GM12878 (cell line): ENCODE measurements around the gene SLC23A2. TPM values are rescaled to one million over a fixed set of nuclear protein-coding genes. Genes with fewer than 3 reads are reported as not detected.

ENCODE experiments used
- ATAC-seq: fragments of 200-7000 bp; cut with Tn5 transposase; 3 replicates; pipeline ENCODE4 v1.9.1; 2020; ENCODE audit warnings: mild to moderate bottlenecking, moderate library complexity
- BruUV-seq: library from RNA; stranded (reverse); fragments of 400-500 nt; replicated peaks from 2 replicates; lab custom pipeline; 2021; lab: Mats Ljungman, UMichigan
- CTCF ChIA-PET: fragments of 300-600 bp; sonication (Branson Sonifier 250); formaldehyde crosslinking; extraction: SDS; loops from one replicate; lab custom pipeline; 2021; ENCODE audit warnings: inconsistent platforms; lab: Yijun Ruan, JAX
- POLR2A ChIA-PET: fragments of 350-600 bp; formaldehyde crosslinking; extraction: SDS; loops from one replicate; lab custom pipeline; 2021; ENCODE audit warnings: inconsistent platforms; lab: Charles Lee
- RAD21 ChIA-PET: fragments of 300-600 bp; sonication (Branson Sonifier 250); formaldehyde crosslinking; loops from one replicate; lab custom pipeline; 2023; ENCODE audit warnings: antibody characterized with exemption; ENCODE audit not compliant: unreplicated experiment; lab: Charles Lee
- SMC1A ChIA-PET: fragments of 300-600 bp; sonication (Branson Sonifier 250); formaldehyde crosslinking; loops from one replicate; lab custom pipeline; 2023; ENCODE audit not compliant: unreplicated experiment, uncharacterized antibody; lab: Charles Lee
- DNase-seq: peaks from one replicate; pipeline ENCODE4 v3.0.0-alpha.2; 2011; ENCODE audit warnings: low read depth, low spot score
- FAIRE-seq: peaks from 3 replicates; lab custom pipeline; 2011; peaks lifted over from hg19 to GRCh38; lab: Jason Lieb, UNC
- H2AFZ ChIP-seq: 2 replicates; pipeline ENCODE4 v1.6.0; 2011; ENCODE audit warnings: low read depth, low read length, control low read depth; ENCODE audit not compliant: control insufficient read depth
- H3K27ac ChIP-seq: 2 replicates; pipeline ENCODE4 v1.5.1; 2011; ENCODE audit warnings: control low read depth; ENCODE audit not compliant: control insufficient read depth, insufficient read depth
- H3K27me3 ChIP-seq, 2 experiments: replicated peaks in 1 of 2; 2 replicates each; pipeline versions ENCODE4 v1.6.0 to v1.6.1; 2011; ENCODE audit warnings: low read length in 1 of 2; ENCODE audit not compliant: control insufficient read depth in 2 of 2, insufficient read depth in 2 of 2
- H3K36me3 ChIP-seq, 2 experiments: 2 replicates each; pipeline ENCODE4 v1.5.1; 2011; ENCODE audit warnings: low read length in 1 of 2; ENCODE audit not compliant: control insufficient read depth in 2 of 2, insufficient read depth in 2 of 2
- H3K4me1 ChIP-seq: 2 replicates; pipeline ENCODE4 v1.6.1; 2011; ENCODE audit warnings: mild to moderate bottlenecking, low read length, moderate library complexity, mixed read lengths; ENCODE audit not compliant: control insufficient read depth, insufficient read depth
- H3K4me2 ChIP-seq: 2 replicates; pipeline ENCODE4 v1.6.0; 2011; ENCODE audit warnings: control low read depth; ENCODE audit not compliant: control insufficient read depth, insufficient read depth
- H3K4me3 ChIP-seq: fragments of 200-600 bp; sonication (generic); 2 replicates; pipeline ENCODE4 v1.5.1; 2016
- H3K79me2 ChIP-seq: 2 replicates; pipeline ENCODE4 v1.6.0; 2011; ENCODE audit warnings: low read length; ENCODE audit not compliant: control insufficient read depth, insufficient read depth
- H3K9ac ChIP-seq: 2 replicates; pipeline ENCODE4 v1.8.0; 2011; ENCODE audit warnings: low read length, control low read depth, mixed read lengths; ENCODE audit not compliant: control insufficient read depth, insufficient read depth
- H3K9me3 ChIP-seq: replicated peaks from 3 replicates; pipeline ENCODE4 v1.5.1; 2011; ENCODE audit warnings: mild to moderate bottlenecking, low read length; ENCODE audit not compliant: control insufficient read depth, insufficient read depth
- H4K20me1 ChIP-seq: 2 replicates; pipeline ENCODE4 v1.6.0; 2011; ENCODE audit not compliant: control insufficient read depth, insufficient read depth
- E4F1 ChIP-seq: fragments of 450-650 bp; IDR thresholded peaks from 2 replicates; pipeline ENCODE4 v1.6.1; 2018; ENCODE audit warnings: borderline replicate concordance, mild to moderate bottlenecking; ENCODE audit not compliant: partially characterized antibody
- POLR2A ChIP-seq: IDR thresholded peaks from 2 replicates; pipeline ENCODE4 v1.6.1; 2011; ENCODE audit warnings: low read depth, mild to moderate bottlenecking, low read length
- USF1 ChIP-seq: IDR thresholded peaks from 2 replicates; pipeline ENCODE4 v1.6.1; 2011; ENCODE audit warnings: borderline replicate concordance, low read depth, mild to moderate bottlenecking, moderate library complexity, mixed read lengths, low read length; ENCODE audit not compliant: insufficient read depth; ENCODE audit errors: extremely low read length
- ZBED1 ChIP-seq: IDR thresholded peaks from 2 replicates; pipeline ENCODE4 v1.6.1; 2016; ENCODE audit warnings: borderline replicate concordance
- ZNF207 ChIP-seq: fragments of 450-650 bp; IDR thresholded peaks from 2 replicates; pipeline ENCODE4 v1.6.1; 2014; ENCODE audit warnings: antibody characterized with exemption, mild to moderate bottlenecking, borderline replicate concordance
- ZNF592 ChIP-seq: fragments of 450-650 bp; IDR thresholded peaks from 2 replicates; pipeline ENCODE4 v1.6.1; 2017; ENCODE audit warnings: mild to moderate bottlenecking, moderate library complexity
- WGBS: methylation state at CpG from one replicate; pipeline ENCODE4 v1.1.6; 2016; ENCODE audit warnings: low lambda C conversion rate; ENCODE audit not compliant: insufficient replicate concordance, insufficient coverage; ENCODE audit errors: missing lambda C conversion rate; 5-methylcytosine and 5-hydroxymethylcytosine counted together
- in situ Hi-C: fragments of 300-500 bp; cut with MboI; formaldehyde crosslinking; loops from 9 replicates; pipeline ENCODE4 v1.14.3; 2018; ENCODE audit warnings: mixed read lengths
- intact Hi-C: fragments of 100-400 bp; cut with micrococcal nuclease; formaldehyde crosslinking; loops from one replicate; pipeline ENCODE4 v1.14.2; 2022; ENCODE audit not compliant: unreplicated experiment
- polyA plus RNA-seq, 11 experiments: library from polyadenylated mRNA; depleted of rRNA in 4 of 11; unstranded in 6 of 11; stranded (reverse) in 5 of 11; fragments of >200 nt; fragmentation: Nextera tagmentation in 4 of 11; fragmentation: Illumina TruSeq in 1 of 11; extraction: Ambion mirVana in 4 of 11; extraction: Trizol in 1 of 11; gene quantifications; 1 replicate in 1 of 11; 2 replicates in 10 of 11; pipeline versions ENCODE4 v1.2.1 to v1.2.3, GENCODE V29; 2011 to 2016; ENCODE audit warnings: inconsistent platforms in 2 of 11, missing spikeins in 2 of 11, low read depth in 1 of 11
- total RNA-seq, 4 experiments: library from RNA; depleted of rRNA in 3 of 4; stranded (reverse); fragments of >200 nt in 3 of 4; fragmentation: Illumina TruSeq in 1 of 4; extraction: Trizol in 1 of 4; gene quantifications; 2 replicates each; pipeline versions ENCODE4 v1.2.1 to v1.2.3, GENCODE V29; 2013 to 2021
- TF ChIP-seq, protein P1 (sequence below): IDR thresholded peaks from 2 replicates; pipeline ENCODE4 v1.6.1; 2012; ENCODE audit warnings: mild to moderate bottlenecking, low read depth, low read length
- TF ChIP-seq, protein P2 (sequence below): IDR thresholded peaks from 2 replicates; pipeline ENCODE4 v1.6.1; 2012; ENCODE audit warnings: low read length, inconsistent platforms

SLC23A2 gene
- total and polyA plus RNA-seq, 10 of the 15 experiments (the other 5 are each of a cell fraction or from before 2014, with no cell fraction given), result 4.4 to 56.1 (median 35.5) TPM

- 2% methylated on average over 20 of the region's 20 CpGs for WGBS
- Histone ChIP-seq H3K79me2 (peaks cover 30% of the 10 kb centered on the region), H3K4me2 (peak overlapping the region; percentile 97), H3K9me3 (no peaks in the 10 kb centered on the region), H3K4me1 (peaks cover 63% of the 10 kb centered on the region), H3K36me3 (no peaks in the 10 kb centered on the region), H3K4me3 (peak overlapping the region; percentile 52), H3K27ac (peak overlapping the region; percentile 98), H2AFZ (peak overlapping the region; percentile 76), H4K20me1 (no peaks in the 10 kb centered on the region), H3K9ac (peak overlapping the region; percentile 99), H3K27me3 (no peaks in the 10 kb centered on the region)
- BruUV-seq, result TSS peak; percentile 84
- ChIA-PET RAD21 (interaction anchor here (0.6 to 3.4 kb wide), 14 partner anchors 12 to 312 kb away, joined by 3 to 15 read pairs (median 8); partner anchors contain the start of gene CDS2), CTCF (interaction anchor here (0.9 to 1.7 kb wide), 8 partner anchors 18 to 300 kb away, joined by 3 to 11 read pairs (median 4); no protein-coding TSS in a partner anchor), POLR2A (interaction anchor here (0.6 to 1.4 kb wide), 7 partner anchors 15 to 312 kb away, joined by 3 to 4 read pairs (median 4); partner anchors contain the start of gene CDS2), SMC1A (interaction anchor here (0.9 to 4.0 kb wide), 12 partner anchors 10 to 312 kb away, joined by 4 to 19 read pairs (median 6); partner anchors contain the start of gene CDS2)
- intact Hi-C loops (loop anchor here (1.0 to 5.0 kb wide), 4 partner anchors 133 to 308 kb away; no protein-coding TSS in a partner anchor), in situ Hi-C loops (loop anchor here (5.0 kb wide), 1 partner anchor 268 kb away; no protein-coding TSS in a partner anchor)
- ATAC-seq, result peak; percentile 72
- DNase-seq, result peak; percentile 83
- peak; percentile 70 for FAIRE-seq
- TF ChIP-seq, protein P1, sequence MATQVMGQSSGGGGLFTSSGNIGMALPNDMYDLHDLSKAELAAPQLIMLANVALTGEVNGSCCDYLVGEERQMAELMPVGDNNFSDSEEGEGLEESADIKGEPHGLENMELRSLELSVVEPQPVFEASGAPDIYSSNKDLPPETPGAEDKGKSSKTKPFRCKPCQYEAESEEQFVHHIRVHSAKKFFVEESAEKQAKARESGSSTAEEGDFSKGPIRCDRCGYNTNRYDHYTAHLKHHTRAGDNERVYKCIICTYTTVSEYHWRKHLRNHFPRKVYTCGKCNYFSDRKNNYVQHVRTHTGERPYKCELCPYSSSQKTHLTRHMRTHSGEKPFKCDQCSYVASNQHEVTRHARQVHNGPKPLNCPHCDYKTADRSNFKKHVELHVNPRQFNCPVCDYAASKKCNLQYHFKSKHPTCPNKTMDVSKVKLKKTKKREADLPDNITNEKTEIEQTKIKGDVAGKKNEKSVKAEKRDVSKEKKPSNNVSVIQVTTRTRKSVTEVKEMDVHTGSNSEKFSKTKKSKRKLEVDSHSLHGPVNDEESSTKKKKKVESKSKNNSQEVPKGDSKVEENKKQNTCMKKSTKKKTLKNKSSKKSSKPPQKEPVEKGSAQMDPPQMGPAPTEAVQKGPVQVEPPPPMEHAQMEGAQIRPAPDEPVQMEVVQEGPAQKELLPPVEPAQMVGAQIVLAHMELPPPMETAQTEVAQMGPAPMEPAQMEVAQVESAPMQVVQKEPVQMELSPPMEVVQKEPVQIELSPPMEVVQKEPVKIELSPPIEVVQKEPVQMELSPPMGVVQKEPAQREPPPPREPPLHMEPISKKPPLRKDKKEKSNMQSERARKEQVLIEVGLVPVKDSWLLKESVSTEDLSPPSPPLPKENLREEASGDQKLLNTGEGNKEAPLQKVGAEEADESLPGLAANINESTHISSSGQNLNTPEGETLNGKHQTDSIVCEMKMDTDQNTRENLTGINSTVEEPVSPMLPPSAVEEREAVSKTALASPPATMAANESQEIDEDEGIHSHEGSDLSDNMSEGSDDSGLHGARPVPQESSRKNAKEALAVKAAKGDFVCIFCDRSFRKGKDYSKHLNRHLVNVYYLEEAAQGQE, result no peak; the same call in 1 of the 2 replicates
- peak; percentile 88 for TF ChIP-seq USF1
- TF ChIP-seq, protein P2, sequence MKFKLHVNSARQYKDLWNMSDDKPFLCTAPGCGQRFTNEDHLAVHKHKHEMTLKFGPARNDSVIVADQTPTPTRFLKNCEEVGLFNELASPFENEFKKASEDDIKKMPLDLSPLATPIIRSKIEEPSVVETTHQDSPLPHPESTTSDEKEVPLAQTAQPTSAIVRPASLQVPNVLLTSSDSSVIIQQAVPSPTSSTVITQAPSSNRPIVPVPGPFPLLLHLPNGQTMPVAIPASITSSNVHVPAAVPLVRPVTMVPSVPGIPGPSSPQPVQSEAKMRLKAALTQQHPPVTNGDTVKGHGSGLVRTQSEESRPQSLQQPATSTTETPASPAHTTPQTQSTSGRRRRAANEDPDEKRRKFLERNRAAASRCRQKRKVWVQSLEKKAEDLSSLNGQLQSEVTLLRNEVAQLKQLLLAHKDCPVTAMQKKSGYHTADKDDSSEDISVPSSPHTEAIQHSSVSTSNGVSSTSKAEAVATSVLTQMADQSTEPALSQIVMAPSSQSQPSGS, result no peak
- TF ChIP-seq E4F1, result no peak
- no peak; the same call in 1 of the 2 replicates for TF ChIP-seq ZNF207
- TF ChIP-seq ZBED1, result no peak; the same call in 1 of the 2 replicates
- peak; percentile 77; the same call in 1 of the 2 replicates for TF ChIP-seq ZNF592
- peak; percentile 78 for TF ChIP-seq POLR2A
These were observed 186.5 kb downstream of the SLC23A2 start for GRCh38 chr20:4814696-4815252.
